ENCODE measurements around the gene PMFBP1. TPM values are rescaled to one million over a fixed set of nuclear protein-coding genes. Genes with fewer than 3 reads are reported as not detected.

The PMFBP1 gene
- total RNA-seq, 1 experiment from 2014 or later = 2.7 TPM

DNA sequence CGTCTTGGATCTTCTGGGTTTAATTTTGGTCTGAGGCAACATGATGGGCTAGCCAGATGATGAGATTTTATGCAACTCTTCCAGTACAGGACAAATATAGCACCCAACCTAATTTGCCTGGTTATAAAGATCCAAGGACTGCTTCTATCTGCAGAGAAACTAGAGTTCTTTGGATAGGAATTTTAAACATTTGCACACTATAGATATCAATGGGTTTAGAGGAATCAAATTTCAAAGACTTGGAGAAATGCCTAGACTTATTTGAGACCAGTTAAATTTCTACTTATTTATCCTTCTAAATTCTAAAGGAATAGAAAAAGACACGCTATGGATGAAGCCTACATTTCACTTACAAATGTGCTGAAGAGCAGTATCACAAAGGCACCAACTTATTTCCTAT lies 12.6 kb downstream of the PMFBP1 start:
- Histone ChIP-seq H3K27me3 (ENCODE audit: insufficient read depth, low read length) (no peaks in the 10 kb centered on the region), H2BK20ac (ENCODE audit: low read depth, low read length, poor library complexity, severe bottlenecking) (no peak overlapping the region), H2BK15ac (ENCODE audit: low read depth, low read length) (no peak overlapping the region), H3K9me3 (ENCODE audit: control insufficient read depth, low read depth, low read length) (no peaks in the 10 kb centered on the region), H4K8ac (replicated peaks; ENCODE audit: insufficient read length, low read depth, low read length) (no peak overlapping the region), H4K91ac (ENCODE audit: insufficient read length, low read depth, low read length) (no peak overlapping the region), H2AK5ac (ENCODE audit: insufficient read length, low read length) (no peak overlapping the region), H3K9ac (ENCODE audit: extremely low read depth, insufficient read length, low read length) (no peak overlapping the region), H4K20me1 (ENCODE audit: control insufficient read depth, insufficient read depth, insufficient read length) (no peaks in the 10 kb centered on the region), H3K18ac (ENCODE audit: insufficient read length, low read depth, low read length) (no peak overlapping the region), H3K14ac (ENCODE audit: insufficient read depth, low read length) (no peak overlapping the region), H3K4ac (ENCODE audit: low read depth, low read length) (no peak overlapping the region), H3K23ac (ENCODE audit: insufficient read length, low read depth, low read length) (no peak overlapping the region), H2BK12ac (ENCODE audit: insufficient read length, low read depth, low read length) (no peak overlapping the region), H2BK120ac (ENCODE audit: low read depth, low read length, poor library complexity, severe bottlenecking) (no peak overlapping the region), H4K5ac (ENCODE audit: insufficient read length, low read depth, low read length) (no peak overlapping the region), H3K4me1 (ENCODE audit: insufficient read depth, low read length) (no peaks in the 10 kb centered on the region), H3T11ph (ENCODE audit: low read length) (no peak overlapping the region), H2BK5ac (ENCODE audit: insufficient read length, low read length) (no peak overlapping the region), H3K27ac (ENCODE audit: insufficient read length, low read depth, low read length) (no peak overlapping the region), H2AFZ (ENCODE audit: low read length) (no peak overlapping the region), H3K56ac (ENCODE audit: insufficient read length, low read depth, low read length) (no peak overlapping the region), H3K79me1 (ENCODE audit: insufficient read depth, low read depth, low read length, poor library complexity, severe bottlenecking) (no peaks in the 10 kb centered on the region), H3K23me2 (ENCODE audit: insufficient read length, low read depth, low read length, poor library complexity, severe bottlenecking) (no peaks in the 10 kb centered on the region), H3K4me2 (ENCODE audit: insufficient read depth, insufficient read length, low read length) (no peak overlapping the region), H3K79me2 (ENCODE audit: insufficient read depth, low read length) (no peaks in the 10 kb centered on the region)
- peaks cover 0 to 3% of the 10 kb centered on the region in 2 experiments; a peak in 2 of 5 replicates for H3K9me3 Mint-ChIP-seq
- H3K4me3 Mint-ChIP-seq = no peak overlapping the region
- H3K27me3 Mint-ChIP-seq (ENCODE audit: low read depth) = peaks cover 3% of the 10 kb centered on the region
- peaks cover 15% of the 10 kb centered on the region in 2 experiments for H3K4me1 Mint-ChIP-seq
- peaks cover 0 to 4% (median 2%) of the 10 kb centered on the region in 3 experiments; a peak in 4 of 7 replicates for H3K36me3 Mint-ChIP-seq (ENCODE audit: insufficient read depth in 1 of 3, low read depth in 3 of 3)
- H3K27ac Mint-ChIP-seq = no peak overlapping the region
- no CpG with 5 or more reads among the region's 2 CpGs for WGBS (ENCODE audit: extremely low coverage, insufficient read length, low lambda C conversion rate)
- no peak for DNase-seq
- TF ChIP-seq, protein P1, sequence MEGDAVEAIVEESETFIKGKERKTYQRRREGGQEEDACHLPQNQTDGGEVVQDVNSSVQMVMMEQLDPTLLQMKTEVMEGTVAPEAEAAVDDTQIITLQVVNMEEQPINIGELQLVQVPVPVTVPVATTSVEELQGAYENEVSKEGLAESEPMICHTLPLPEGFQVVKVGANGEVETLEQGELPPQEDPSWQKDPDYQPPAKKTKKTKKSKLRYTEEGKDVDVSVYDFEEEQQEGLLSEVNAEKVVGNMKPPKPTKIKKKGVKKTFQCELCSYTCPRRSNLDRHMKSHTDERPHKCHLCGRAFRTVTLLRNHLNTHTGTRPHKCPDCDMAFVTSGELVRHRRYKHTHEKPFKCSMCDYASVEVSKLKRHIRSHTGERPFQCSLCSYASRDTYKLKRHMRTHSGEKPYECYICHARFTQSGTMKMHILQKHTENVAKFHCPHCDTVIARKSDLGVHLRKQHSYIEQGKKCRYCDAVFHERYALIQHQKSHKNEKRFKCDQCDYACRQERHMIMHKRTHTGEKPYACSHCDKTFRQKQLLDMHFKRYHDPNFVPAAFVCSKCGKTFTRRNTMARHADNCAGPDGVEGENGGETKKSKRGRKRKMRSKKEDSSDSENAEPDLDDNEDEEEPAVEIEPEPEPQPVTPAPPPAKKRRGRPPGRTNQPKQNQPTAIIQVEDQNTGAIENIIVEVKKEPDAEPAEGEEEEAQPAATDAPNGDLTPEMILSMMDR (conservative IDR thresholded peaks at IDR 0.05) = no peak
